Measurements from ENCODE around the gene HOXC6.

HOXC6 gene

DNA sequence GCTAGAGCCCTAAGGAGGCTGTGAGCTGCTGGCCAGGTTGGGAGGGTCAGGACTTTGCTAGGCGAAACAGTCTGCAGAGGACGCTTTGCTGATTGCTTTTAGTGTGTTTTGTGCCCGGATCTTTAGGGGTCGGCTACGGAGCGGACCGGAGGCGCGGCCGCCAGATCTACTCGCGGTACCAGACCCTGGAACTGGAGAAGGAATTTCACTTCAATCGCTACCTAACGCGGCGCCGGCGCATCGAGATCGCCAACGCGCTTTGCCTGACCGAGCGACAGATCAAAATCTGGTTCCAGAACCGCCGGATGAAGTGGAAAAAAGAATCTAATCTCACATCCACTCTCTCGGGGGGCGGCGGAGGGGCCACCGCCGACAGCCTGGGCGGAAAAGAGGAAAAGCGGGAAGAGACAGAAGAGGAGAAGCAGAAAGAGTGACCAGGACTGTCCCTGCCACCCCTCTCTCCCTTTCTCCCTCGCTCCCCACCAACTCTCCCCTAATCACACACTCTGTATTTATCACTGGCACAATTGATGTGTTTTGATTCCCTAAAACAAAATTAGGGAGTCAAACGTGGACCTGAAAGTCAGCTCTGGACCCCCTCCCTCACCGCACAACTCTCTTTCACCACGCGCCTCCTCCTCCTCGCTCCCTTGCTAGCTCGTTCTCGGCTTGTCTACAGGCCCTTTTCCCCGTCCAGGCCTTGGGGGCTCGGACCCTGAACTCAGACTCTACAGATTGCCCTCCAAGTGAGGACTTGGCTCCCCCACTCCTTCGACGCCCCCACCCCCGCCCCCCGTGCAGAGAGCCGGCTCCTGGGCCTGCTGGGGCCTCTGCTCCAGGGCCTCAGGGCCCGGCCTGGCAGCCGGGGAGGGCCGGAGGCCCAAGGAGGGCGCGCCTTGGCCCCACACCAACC is 1.5 kb downstream of the HOXC6 start:
- DNase-seq (ENCODE audit: low read depth in 2 of 2), result no peak

DNA sequence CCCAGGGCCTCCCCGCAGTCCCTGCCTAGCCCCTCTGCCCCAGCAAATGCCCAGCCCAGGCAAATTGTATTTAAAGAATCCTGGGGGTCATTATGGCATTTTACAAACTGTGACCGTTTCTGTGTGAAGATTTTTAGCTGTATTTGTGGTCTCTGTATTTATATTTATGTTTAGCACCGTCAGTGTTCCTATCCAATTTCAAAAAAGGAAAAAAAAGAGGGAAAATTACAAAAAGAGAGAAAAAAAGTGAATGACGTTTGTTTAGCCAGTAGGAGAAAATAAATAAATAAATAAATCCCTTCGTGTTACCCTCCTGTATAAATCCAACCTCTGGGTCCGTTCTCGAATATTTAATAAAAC is 2.2 kb downstream of the HOXC6 start:
- no peak for DNase-seq (ENCODE audit: low read depth in 2 of 2)

DNA sequence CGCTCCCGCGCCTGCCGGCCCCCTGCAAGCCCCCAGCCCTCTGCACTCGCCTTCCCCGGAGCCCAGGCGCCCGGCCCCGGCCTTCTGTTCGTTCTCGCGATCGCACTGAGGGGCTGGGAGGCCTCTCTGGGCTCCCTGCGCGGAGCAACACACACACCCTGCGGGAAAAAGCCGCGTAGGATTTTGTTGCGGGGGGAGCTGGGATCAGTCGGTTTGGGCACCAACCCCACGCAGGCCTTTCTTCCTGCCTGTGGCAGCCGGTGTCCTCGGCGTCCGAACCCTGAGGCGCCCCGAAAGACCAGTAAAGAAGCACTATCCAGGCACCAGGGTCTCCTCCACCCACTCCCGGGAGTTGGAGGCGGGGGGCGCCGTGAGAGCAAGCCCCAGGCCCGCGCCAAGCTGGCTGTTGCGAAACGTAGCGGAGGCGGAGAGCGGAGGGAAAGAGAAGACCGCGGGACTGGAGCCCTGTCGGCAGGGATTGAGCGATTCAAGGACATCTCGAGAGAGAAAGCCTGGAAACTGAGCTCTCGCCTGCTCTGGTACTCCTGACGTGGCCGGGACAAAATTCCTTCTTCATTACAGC is 2.7 kb downstream of the HOXC6 start:
- no peak for DNase-seq (ENCODE audit: low read depth in 2 of 2)

DNA sequence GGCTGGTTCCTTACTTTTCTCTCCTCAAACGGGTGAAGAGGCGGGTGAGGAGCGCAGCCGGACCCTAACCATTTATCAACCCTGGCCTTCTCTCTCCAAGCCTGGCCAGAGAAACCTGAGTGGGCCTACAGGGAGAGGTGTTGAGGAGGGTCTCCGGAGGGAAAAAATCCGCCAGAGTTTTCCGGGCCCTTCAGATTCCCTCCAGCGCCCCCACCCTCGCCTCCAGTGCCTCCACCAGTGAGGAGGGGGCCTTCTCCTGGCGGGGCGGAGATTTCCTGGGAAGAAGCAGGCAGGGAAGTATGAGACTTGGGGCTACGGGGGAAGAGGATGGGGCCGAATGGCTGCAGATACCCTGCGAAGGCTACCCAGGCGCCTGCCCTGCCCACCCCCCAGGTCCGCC is 3.2 kb downstream of the HOXC6 start:
- no peak for DNase-seq (ENCODE audit: low read depth in 2 of 2)

DNA sequence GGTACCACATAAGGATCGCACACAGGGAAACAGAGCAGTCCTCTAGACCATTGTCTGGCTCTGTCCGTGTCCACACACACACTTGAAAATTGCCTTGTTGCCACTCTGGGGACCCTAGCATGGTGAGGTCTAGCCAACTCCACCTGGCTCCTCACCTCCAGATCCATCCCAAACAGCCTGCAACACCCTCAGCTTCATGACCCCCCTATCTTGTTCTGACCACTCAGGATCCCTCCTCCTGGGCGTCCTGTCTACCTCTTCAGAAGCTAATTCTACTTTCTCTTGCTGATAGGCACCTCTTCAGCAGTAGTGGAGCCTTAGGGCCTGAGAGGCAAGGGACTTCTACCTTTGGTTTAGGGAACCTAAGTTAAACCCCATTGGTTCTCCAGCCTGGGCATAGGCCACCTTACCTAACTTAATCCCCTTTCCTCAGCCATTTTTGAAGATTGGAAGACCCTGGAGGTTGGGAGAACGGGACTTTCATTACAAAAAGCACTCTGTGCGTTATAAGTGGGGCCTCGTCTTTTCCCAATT is 3.9 kb downstream of the HOXC6 start:
- DNase-seq (ENCODE audit: low read depth in 2 of 2), result no peak

DNA sequence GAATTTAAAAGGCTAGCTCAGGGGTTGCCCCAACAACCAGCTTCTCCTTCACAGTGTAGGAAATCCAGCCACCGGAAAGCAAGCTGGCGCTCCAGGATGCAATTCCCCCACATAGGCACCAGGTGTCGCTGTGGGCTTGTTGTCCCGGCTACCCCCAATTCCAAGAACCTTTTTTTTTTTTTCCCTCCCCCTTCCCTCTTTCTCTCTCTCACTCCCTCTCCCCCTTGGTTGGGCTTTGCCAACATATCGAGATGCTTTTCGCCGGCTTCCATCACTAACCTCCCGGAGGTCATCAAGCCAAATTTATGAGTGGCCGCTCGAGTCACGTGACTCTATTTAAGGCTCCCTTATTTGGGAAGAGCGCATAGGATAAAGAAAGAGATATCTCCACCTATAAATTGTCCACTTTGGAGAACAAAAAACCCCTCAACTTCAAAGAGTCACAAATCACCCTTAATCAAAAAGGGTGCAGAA is 4.4 kb downstream of the HOXC6 start, which contains the start of gene HOXC5:
Gene HOXC5, plus strand, starts transcription at position 424 of the 474 bp plus-strand sequence. CDS start 73 bp downstream, outside the sequence.
- DNase-seq (ENCODE audit: low read depth in 2 of 2), result peak; percentile 33 to 38

DNA sequence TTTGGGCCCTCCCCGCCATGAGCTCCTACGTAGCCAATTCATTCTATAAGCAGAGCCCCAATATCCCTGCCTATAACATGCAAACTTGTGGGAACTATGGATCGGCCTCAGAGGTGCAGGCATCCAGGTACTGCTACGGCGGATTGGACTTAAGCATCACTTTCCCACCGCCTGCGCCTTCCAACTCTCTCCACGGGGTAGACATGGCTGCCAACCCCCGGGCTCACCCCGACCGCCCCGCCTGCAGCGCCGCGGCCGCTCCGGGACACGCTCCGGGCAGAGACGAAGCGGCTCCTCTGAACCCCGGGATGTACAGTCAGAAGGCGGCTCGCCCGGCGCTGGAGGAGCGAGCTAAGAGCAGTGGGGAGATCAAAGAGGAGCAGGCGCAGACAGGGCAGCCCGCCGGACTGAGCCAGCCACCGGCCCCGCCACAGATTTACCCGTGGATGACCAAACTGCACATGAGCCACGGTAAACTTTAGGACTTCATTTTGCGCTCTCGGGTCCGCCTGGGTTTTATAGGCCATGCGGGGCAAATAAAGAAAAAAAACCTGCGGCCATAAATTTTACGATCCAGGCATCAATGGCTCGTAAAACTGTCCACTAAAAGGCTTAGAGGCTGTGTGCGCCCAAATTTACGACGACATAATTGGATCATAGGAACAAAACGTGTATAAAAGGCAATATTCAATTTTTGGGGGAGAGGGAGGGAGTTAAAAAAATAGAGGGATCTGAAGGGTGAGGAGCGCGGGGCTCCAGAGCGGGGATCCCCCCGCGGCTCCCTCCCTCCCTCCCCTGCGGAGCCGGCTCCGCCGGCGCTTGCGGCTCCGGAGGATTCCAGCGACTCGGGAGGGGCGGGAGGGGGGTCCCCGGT is 5.1 kb downstream of the HOXC6 start:
- no peak for DNase-seq (ENCODE audit: low read depth in 2 of 2)

DNA sequence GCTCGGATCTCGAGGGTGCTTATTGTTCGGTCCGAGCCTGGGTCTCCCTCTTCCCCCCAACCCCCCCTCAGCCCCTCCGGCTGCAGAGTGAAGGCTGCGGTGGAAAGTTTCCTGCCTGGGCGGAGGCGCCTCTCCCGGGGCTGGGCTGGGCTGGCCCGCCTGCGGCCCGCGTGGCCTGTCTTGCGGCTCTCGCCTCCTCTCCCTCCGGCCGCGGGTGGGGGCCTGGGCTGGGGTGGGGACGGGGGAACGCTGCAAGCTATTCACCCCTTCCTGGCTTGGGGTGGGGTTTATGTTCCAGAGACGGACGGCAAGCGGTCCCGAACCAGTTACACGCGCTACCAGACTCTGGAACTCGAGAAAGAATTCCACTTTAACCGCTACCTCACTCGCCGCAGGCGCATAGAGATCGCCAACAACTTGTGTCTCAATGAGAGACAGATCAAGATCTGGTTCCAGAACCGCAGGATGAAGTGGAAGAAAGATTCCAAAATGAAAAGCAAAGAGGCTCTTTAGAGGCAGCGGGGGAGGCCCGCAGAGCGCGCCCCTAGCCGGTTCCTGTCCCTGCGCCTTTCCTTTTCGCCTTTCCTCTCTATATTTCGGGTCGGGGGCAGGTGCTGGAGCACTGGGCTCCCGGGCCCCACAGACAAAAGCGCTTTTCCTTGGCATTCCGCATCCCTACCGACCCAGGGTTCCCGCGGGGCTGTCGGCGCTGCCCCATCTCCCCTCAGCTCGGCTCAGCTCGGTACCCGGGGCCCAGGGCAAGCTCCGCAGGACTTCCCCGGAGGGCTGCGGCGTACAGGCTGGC is 5.9 kb downstream of the HOXC6 start:
- no peak for DNase-seq (ENCODE audit: low read depth in 2 of 2)

DNA sequence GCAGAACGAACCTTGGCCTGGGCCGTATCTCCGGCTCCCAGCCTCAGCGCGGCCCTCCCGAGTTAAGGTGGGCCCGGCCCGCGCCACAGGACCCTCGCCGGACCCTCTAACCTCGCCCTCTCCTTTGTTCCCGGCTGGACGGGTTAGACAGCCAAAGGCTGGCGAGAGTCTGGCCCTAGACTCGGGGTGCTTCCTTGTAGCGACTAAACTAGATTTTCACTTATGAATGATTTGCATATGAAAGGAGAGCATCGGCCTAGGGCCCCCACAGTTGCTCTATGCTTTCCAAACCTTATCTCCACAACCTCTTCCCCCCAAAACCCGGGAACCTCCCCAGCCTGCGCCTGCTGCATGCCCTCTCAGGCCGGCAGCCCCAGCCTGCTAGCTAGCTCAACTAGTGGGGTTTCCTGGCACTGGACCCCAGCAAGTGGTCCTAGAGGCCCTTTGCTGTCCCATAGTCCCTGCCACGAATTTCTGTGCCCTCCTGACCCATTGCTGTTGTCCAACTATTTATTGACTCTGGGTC is 6.6 kb downstream of the HOXC6 start:
- DNase-seq (ENCODE audit: low read depth in 2 of 2), result no peak

DNA sequence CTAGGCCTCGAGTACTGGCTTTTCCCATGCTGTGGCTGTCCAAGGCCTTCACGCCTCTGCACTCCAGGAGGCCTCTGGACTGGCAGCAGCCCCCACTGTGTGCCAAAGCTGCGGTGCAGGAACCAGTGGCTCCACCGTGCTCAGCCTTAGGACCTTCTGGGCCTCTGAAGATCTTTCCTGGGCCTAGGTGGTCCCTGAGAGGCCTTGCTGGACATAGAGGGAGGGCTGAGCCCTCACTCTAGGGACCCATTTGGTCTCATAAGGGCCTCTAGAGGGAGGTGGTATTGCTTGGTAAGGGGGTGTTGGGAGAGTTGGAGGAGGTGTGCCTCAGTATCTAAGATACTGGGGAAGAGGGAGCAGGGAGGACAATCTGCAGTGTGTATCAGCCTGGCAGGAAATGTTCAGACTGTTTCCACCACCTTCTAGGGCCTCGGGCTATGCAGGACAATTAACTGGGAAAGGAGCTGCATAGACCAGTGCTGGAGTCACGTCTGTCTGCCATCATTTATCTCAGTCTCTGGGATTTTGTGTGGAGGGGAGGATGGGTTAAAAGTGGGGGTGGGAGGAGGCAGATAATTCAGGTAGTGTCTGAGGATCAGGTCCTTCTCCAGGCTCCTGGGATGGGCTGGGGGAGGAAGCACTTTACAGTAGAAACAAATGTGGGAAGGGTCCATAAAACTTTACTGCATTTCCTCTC is 7.5 kb downstream of the HOXC6 start:
- DNase-seq (ENCODE audit: low read depth in 2 of 2), result no peak

DNA sequence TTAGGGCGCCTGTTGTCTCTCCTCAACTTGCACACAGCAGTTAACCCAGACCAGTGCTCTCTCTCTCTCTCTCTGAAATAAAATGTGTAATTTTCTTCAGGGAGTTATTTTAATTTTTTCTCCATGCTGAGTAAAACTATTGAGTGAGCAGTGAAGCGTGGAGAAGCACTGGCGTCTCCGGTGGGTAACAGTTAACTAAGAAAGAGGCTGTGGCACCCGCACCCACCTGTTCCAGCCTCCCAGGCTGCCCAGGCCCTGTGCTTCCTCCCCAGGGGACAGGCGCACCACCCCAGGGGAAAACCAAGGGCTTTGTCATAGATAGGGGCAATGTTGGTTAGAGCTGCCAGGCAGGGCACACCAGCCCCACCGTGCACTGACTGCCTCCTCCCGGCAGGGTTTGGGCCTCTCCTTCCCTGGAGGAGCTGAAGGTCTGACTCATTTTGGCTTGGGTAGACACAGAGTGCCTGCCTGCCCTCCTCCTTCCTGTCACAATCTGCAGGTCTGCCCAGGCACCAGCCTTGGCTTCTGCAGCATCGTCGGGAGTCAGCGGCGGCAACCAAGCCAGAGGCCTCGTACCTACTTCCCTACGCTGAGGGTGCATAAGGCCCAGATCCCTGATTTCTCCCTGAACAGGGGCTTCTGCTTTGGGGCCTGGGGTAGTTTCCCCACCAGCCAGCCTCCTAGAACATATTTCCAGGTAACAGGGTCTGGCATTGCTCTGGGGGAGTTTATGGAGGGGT is 8.6 kb downstream of the HOXC6 start:
- DNase-seq (ENCODE audit: low read depth in 2 of 2), result no peak

DNA sequence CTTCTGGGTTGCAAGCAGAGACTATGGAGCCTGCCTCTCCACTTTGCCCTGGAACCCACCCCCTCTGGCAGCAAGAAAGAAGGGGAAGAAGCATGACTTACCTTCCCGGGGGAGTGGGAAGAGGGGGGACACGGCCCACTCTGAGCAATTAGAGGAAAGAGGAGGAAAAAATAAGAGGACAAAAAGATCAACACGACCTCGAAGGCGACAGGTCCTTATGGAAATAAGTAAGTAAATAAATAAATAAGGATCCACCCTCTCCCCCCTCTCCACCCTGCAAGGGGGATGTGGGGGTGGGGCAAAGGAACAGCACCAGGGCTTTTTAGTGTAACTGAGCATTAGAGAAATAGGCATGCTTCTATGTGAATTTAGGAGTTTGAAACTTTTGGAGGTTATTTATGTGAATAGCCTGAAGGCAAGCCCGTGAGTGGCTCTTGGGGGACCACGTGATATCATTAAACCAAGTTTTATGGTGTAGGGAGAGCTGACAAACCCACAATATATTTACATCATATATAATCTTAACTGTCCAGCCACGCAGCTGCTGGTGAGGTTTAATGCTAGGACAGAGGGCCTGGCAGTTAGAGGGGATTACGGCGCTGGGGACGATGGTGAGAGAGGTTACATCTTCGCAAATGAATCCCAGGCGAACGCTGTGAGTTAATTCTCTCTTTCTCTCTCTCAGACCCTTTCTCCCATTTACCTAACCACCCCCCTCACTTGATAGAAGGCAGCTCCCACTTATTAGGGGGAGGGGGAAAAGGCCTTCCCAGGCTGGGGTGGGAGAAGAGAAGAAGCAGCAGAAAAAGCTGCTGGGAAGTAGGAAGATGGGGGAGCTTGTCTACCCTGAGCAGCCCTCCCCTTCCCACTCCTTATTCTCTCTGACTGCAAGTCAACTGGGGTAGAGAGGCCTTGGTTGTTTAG is 9.4 kb downstream of the HOXC6 start:
- no peak for DNase-seq (ENCODE audit: low read depth in 2 of 2)

DNA sequence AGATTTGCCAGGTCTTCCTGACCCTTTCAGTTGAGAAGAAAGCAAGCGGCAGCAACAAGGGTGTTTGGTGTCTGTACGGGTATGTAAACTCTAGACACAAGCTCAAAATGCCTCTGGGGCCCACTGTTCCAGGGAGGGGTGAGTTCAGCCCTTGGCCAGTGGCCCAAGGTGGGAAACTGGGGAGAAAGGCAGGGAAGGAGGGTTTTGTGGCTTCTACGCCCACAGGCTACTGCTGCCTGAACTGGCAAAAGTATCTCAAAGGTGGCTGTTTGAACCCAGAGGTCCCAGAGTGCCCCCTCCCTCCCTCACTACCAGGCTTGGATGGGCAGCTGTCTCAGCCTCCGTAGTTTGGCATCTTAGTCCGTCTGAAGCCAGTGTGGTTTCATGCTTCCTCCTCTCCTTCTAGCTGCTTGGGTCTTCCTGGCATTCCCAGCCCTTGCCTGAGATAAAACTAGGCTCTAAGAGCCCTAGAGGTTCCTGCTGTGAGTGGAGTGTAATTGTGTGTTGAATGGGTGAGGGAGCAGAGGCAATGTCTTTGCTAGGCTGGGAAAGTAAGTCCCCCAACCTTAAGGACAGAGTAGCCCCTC is 10.1 kb downstream of the HOXC6 start:
- no peak for DNase-seq (ENCODE audit: low read depth in 2 of 2)

DNA sequence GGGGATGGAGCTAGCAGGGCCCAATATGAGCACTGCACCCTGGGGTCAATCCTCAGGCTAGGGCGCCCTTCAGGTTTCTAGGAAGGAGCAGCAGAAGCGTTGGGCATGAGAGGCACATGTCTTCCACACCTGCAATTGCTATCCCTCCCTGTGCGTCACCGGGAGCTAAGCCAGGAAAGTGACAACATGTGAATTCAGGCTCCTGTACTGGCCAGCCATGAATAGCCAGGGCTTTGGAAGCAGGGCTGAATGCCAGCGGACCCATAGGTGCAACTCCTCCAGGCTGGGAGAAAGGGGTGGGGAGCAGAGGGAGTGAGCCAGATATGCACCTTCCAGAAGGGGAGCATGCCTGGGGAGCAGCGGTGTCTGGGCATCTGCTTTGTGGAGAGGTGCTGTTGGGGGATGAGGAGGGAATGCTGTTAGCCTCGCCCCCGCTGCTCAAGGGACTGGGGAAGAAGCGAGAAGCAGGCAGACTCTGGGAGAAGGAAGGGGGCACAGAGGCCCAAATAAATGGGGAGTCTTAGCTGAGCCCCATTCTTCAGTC is 10.7 kb downstream of the HOXC6 start:
- no peak for DNase-seq (ENCODE audit: low read depth in 2 of 2)

DNA sequence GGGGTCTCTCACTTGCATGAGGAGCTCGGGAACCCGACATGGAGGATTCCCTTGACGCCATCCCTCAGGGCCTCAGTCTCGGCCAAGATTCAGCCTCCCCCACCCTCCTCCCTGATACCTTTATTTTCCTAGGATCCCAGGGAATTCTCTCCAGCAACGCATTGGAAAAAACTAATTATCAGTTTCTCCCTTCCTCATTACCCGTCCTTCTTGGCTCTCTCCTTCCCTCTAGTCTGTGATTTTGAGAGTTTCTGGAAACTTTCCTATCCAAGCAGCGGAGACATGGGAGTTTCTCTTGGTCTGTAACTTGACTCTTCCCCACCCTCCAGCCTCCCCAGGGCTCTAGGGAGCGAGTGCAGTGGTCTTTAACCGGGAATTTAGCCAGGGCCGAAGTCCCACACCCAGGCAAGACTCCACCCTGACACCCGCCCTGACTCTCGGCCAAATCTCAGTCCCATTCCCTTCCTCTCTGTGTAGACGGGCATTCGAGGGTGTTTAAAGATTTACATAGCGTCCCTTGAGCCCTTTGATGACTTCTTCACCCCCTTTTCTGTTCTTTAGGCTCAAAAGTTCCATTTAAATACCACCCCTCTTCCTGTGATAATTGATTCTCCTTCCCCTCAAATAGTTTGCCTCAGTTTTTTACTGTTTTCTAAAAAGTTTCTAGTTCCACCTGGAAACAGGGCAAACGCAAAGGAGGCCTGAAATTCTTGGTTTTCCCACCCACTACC is 11.3 kb downstream of the HOXC6 start:
- no peak for DNase-seq (ENCODE audit: low read depth in 2 of 2)

DNA sequence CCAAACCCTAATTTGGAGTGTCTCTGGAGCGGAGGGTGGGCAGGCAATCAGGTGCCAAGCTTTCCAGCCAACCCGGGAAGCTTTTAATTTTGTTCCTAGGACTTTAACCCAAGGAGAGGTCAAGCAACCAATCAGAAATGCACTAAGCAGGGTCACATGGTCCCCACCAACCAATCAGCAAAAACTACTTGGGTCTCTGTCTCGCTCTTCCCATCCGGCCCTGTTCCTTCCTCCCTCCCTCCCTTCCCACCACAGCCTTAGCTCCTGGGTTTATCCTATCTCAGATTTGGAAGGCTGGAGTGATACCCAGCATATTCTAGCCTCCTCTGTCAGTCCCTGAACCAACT is 11.9 kb downstream of the HOXC6 start:
- no peak for DNase-seq (ENCODE audit: low read depth in 2 of 2)

DNA sequence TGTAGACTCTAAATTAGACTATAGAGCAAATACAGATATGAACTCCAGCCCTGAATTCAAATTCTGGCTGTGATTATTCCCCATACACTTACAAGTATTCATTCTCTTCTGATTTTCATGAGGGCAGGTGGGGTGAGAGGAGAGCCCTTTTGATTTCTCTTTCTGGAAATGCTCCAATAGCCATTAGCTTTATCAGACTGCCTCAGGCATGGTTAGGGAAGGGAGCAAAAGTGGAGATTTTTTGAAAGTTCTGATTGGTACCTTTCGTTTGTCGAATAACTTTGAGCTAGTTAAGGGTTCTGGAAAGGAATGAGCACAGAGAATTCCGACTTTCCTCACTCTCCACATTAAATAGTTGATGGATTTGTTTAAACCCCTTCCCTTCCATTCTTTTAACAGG is 12.4 kb downstream of the HOXC6 start:
- no peak for DNase-seq (ENCODE audit: low read depth in 2 of 2)
